Adrenal gland (tissue), 12 donors: Measurements from ENCODE around the gene EHD4. TPM values are rescaled to one million over a fixed set of nuclear protein-coding genes. Genes with fewer than 3 reads are reported as not detected.

Source experiments
- DNase-seq, 7 donors: peaks; one replicate each; pipeline ENCODE4 v3.0.0-alpha.2; 2019 to 2020
- H3K27ac ChIP-seq, 5 donors: fragments of 200-600 bp; sonication (generic) in 4 of 5; 1 replicate in 3 of 5; 2 replicates in 2 of 5; pipeline versions ENCODE4 v1.5.1 to v1.8.0; 2016 to 2020; ENCODE audit warnings: mild to moderate bottlenecking in 1 of 5
- H3K27me3 ChIP-seq: fragments of 200-600 bp; 2 replicates; pipeline ENCODE4 v1.8.0; 2021
- H3K36me3 ChIP-seq, 2 donors: fragments of 200-600 bp; replicated peaks in 1 of 2; 1 replicate in 1 of 2; 2 replicates in 1 of 2; pipeline versions ENCODE4 v1.5.1 to v1.8.0; 2018 to 2022
- H3K4me1 ChIP-seq, 2 donors: fragments of 200-600 bp; replicated peaks in 1 of 2; 1 replicate in 1 of 2; 2 replicates in 1 of 2; pipeline versions ENCODE4 v1.5.1 to v1.8.0; 2018 to 2021
- H3K4me3 ChIP-seq, 4 donors: fragments of 200-600 bp; sonication (generic) in 3 of 4; one replicate each; pipeline ENCODE4 v1.5.1; 2016 to 2018
- H3K9me3 ChIP-seq, 3 donors: fragments of 200-600 bp; sonication (generic) in 1 of 3; replicated peaks in 1 of 3; 1 replicate in 2 of 3; 2 replicates in 1 of 3; pipeline versions ENCODE4 v1.5.1 to v1.8.0; 2016 to 2021
- CTCF ChIP-seq, 6 experiments: fragments of 450-650 bp in 4 of 6; fragments of 200-600 bp in 2 of 6; sonication (generic) in 1 of 6; IDR thresholded peaks; 1 replicate in 5 of 6; 2 replicates in 1 of 6; pipeline versions ENCODE4 v1.5.1 to v1.8.0; 2016 to 2021; ENCODE audit warnings: antibody characterized with exemption in 6 of 6, mild to moderate bottlenecking in 2 of 6, moderate library complexity in 1 of 6
- POLR2A ChIP-seq, 2 donors: fragments of 450-650 bp; IDR thresholded peaks; one replicate each; pipeline ENCODE4 v1.6.1; 2017; ENCODE audit warnings: antibody characterized with exemption in 2 of 2, mild to moderate bottlenecking in 2 of 2, moderate library complexity in 1 of 2
- WGBS, 4 donors: extraction: QIAGEN DNeasy Blood & Tissue Kit in 2 of 4; methylation state at CpG; one replicate each; pipeline versions ENCODE4 v1.1.5 to v1.1.7; 2013 to 2017; 5-methylcytosine and 5-hydroxymethylcytosine counted together
- intact Hi-C, 2 donors: fragments of 100-400 bp; cut with DNase I; formaldehyde crosslinking; loops; one replicate each; pipeline versions ENCODE4 v1.14.1 to v1.15.0; 2022 to 2023
- polyA plus RNA-seq, 3 donors: library from polyadenylated mRNA; stranded (reverse); fragments of 200-250 nt in 2 of 3; fragments of 350-450 nt in 1 of 3; fragmentation: Illumina TruSeq in 1 of 3; extraction: RNeasy Lipid Tissue Mini Kit (QIAGEN cat#74804) in 1 of 3; gene quantifications; one replicate each; pipeline ENCODE4 v1.2.3, GENCODE V29; 2013 to 2014
- total RNA-seq, 9 donors: library from RNA; depleted of rRNA in 4 of 9; stranded (reverse); fragments of >200 nt in 4 of 9; fragments of 120-200 nt in 1 of 9; fragmentation: NEBNext Ultra II Directional in 1 of 9; extraction: Animal tissue kit (Norgen Biotek cat#: 25700) in 1 of 9; gene quantifications; one replicate each; pipeline versions ENCODE4 v1.1.0 to v1.2.4, GENCODE V29; 2013 to 2023
- donor health status: healthy with polysubstance abuse.
- donor health status: Bipolar disorder and iron deficiency.
- donor health status: DM: yes; HTN: yes; CAD: no.
- donor health status: DM: no; HTN: no; CAD: no.
- donor health status: DM: no; HTN: no; CAD: no.
- donor health status: DM: yes; HTN: yes; CAD: no.

Gene EHD4
- total and polyA plus RNA-seq, 12 donors: 2.0 to 17.0 (median 11.5) TPM

GRCh38 chr15:41919201-41919820 lies 53.0 kb downstream of the EHD4 start:
- DNase-seq: no peak
- TF ChIP-seq CTCF (IDR thresholded peaks at IDR 0.05) (no peak), POLR2A (IDR thresholded peaks at IDR 0.05) (no peak)
- Histone ChIP-seq H3K27me3 (no peaks in the 10 kb centered on the region), H3K4me1 (peaks cover 19 to 49% of the 10 kb centered on the region in 2 donors), H3K36me3 (peaks cover 0 to 11% of the 10 kb centered on the region in 2 donors), H3K4me3 (no peak overlapping the region), H3K9me3 (no peaks in the 10 kb centered on the region), H3K27ac (no peak overlapping the region)
- 88 to 99% (median 92%) methylated on average over 12 to 30 of the region's 30 CpGs for WGBS, 4 donors
- intact Hi-C loops: no loop called here

- Histone ChIP-seq H3K36me3 (peaks cover 0 to 11% of the 10 kb centered on the region in 2 donors), H3K4me3 (no peak overlapping the region), H3K9me3 (no peaks in the 10 kb centered on the region), H3K4me1 (peaks cover 19 to 49% of the 10 kb centered on the region in 2 donors), H3K27ac (no peak overlapping the region), H3K27me3 (no peaks in the 10 kb centered on the region)
- intact Hi-C loops: no loop called here
- no peak for TF ChIP-seq CTCF (IDR thresholded peaks at IDR 0.05)
- no peak for TF ChIP-seq POLR2A (IDR thresholded peaks at IDR 0.05)
- DNase-seq: no peak
- WGBS, 4 donors: 91 to 96% (median 92%) methylated on average over 5 to 8 of the region's 8 CpGs
Measured at GRCh38 chr15:41918506-41919126, 53.7 kb downstream of the EHD4 start.

GRCh38 chr15:41917767-41918430 lies 54.5 kb downstream of the EHD4 start:
- Histone ChIP-seq H3K36me3 (peaks cover 0 to 11% of the 10 kb centered on the region in 2 donors), H3K9me3 (no peaks in the 10 kb centered on the region), H3K4me3 (no peak overlapping the region), H3K4me1 (peaks cover 19 to 44% of the 10 kb centered on the region in 2 donors), H3K27me3 (no peaks in the 10 kb centered on the region), H3K27ac (peak overlapping the region in 2 of 5 donors; percentile 14 to 60)
- 60 to 72% (median 64%) methylated on average over 10 of the region's 10 CpGs for WGBS, 4 donors
- intact Hi-C loops: no loop called here
- TF ChIP-seq POLR2A (IDR thresholded peaks at IDR 0.05) (no peak), CTCF (IDR thresholded peaks at IDR 0.05) (no peak)
- DNase-seq: peak in 6 of 7 donors; percentile 53 to 71 (median 68)

GRCh38 chr15:41915255-41915994 lies 56.9 kb downstream of the EHD4 start:
- 81 to 89% (median 84%) methylated on average over 6 of the region's 6 CpGs for WGBS, 4 donors
- H3K36me3 ChIP-seq: peaks cover 0 to 11% of the 10 kb centered on the region in 2 donors
- H3K27me3 ChIP-seq: no peaks in the 10 kb centered on the region
- H3K9me3 ChIP-seq: no peaks in the 10 kb centered on the region
- no peak for DNase-seq
- H3K4me1 ChIP-seq: peaks cover 9 to 45% of the 10 kb centered on the region in 2 donors
- TF ChIP-seq CTCF (IDR thresholded peaks at IDR 0.05) (no peak), POLR2A (IDR thresholded peaks at IDR 0.05) (no peak)
- intact Hi-C loops: no loop called here
- no peak overlapping the region for H3K4me3 ChIP-seq
- H3K27ac ChIP-seq: peak overlapping the region in 2 of 5 donors; percentile 29 to 63
